ENCODE data around the gene GYG2. TPM values are rescaled to one million over a fixed set of nuclear protein-coding genes. Genes with fewer than 3 reads are reported as not detected.
"Not testable (repeated sequence)": the region's sequence is repeated elsewhere in the genome, so short reads cannot be mapped to it uniquely, and the experiment has no call there.

GYG2 gene
- total RNA-seq, 1 donor from 2014 or later: 60.8 TPM

DNA sequence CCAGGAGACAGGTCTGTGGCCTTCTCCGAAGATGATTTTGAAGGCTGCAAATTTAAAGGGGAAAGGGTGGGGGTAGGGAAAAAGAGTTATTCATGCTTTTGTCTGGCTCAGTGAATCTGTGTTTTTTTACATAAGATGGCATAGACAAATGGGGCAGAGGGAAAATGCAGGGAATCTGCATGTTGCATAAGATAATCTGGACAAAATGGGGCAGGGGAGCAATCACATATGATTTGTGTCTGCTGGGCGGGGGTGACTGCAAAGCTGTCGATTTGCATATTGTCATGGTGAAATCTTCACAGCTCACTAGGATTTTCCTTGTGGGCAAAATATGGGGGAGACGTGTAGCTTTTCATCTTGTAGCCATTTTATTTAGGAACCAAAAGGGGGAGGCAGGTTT, 29.4 kb upstream of the GYG2 start:
- Mint-ChIP-seq H3K36me3 (no peaks in the 10 kb centered on the region), H3K4me3 (no peak overlapping the region), H3K27me3 (ENCODE audit: low read depth) (no peaks in the 10 kb centered on the region), H3K27ac (peak overlapping the region; percentile 57), H3K9me3 (no peaks in the 10 kb centered on the region), H3K4me1 (peaks cover 42% of the 10 kb centered on the region)
- DNase-seq (ENCODE audit: low spot score in 2 of 2, unreplicated experiment in 2 of 2): no peak
- TF ChIP-seq, protein P1, sequence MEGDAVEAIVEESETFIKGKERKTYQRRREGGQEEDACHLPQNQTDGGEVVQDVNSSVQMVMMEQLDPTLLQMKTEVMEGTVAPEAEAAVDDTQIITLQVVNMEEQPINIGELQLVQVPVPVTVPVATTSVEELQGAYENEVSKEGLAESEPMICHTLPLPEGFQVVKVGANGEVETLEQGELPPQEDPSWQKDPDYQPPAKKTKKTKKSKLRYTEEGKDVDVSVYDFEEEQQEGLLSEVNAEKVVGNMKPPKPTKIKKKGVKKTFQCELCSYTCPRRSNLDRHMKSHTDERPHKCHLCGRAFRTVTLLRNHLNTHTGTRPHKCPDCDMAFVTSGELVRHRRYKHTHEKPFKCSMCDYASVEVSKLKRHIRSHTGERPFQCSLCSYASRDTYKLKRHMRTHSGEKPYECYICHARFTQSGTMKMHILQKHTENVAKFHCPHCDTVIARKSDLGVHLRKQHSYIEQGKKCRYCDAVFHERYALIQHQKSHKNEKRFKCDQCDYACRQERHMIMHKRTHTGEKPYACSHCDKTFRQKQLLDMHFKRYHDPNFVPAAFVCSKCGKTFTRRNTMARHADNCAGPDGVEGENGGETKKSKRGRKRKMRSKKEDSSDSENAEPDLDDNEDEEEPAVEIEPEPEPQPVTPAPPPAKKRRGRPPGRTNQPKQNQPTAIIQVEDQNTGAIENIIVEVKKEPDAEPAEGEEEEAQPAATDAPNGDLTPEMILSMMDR (IDR thresholded peaks at IDR 0.05; ENCODE audit: unreplicated experiment): no peak

DNA sequence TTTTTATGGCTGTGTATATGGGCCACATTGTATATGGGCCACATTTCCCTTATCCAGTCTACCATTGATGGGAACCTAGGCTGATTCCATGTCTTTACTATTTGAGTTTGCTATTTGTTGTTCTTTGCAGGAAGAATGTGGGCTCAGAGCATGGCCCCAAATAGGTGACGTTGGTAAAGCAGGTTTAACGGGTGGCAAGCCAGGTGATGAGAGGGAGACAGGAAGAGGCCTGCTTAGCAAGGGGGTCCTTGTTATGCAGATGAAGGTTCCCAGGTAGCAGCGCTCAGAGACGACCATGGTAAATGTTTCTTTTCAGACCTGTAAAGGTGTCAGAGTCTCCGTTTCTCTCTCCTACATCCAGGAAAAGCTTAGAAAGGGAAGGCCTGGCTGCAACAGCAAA, 28.8 kb upstream of the GYG2 start:
- H3K9me3 Mint-ChIP-seq; DNase-seq (ENCODE audit: low spot score in 2 of 2, unreplicated experiment in 2 of 2); H3K4me3 Mint-ChIP-seq; H3K27me3 Mint-ChIP-seq (ENCODE audit: low read depth); H3K36me3 Mint-ChIP-seq: not testable (repeated sequence)
- Mint-ChIP-seq H3K4me1 (peaks cover 47% of the 10 kb centered on the region), H3K27ac (peak overlapping the region; percentile 17)

DNA sequence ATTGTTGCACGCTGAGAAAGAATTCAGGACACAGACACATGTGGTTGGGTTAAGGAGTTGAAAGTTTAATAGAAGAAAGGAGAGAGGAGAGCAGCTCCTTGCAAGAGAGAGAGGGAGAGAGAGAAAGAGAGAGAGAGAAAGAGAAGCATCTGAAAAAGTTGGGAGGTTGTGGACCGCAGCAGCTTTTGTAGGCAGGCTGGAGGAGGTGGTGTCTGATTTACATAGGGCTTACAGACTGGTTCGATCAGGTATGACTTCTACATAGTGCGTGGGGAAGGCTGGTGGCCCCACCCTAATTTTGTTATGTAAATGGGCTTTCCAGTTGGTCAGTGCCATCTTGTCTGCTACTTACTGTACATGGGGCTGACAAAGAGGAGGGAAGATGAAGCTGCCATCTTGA, 27.5 kb upstream of the GYG2 start:
- no peak for DNase-seq (ENCODE audit: low spot score in 2 of 2, unreplicated experiment in 2 of 2)
- H3K27ac Mint-ChIP-seq: peak overlapping the region; percentile 7
- TF ChIP-seq, protein P1 (IDR thresholded peaks at IDR 0.05; ENCODE audit: unreplicated experiment): no peak
- no peaks in the 10 kb centered on the region for H3K9me3 Mint-ChIP-seq
- peaks cover 54% of the 10 kb centered on the region for H3K4me1 Mint-ChIP-seq
- H3K27me3 Mint-ChIP-seq (ENCODE audit: low read depth): no peaks in the 10 kb centered on the region
- no peaks in the 10 kb centered on the region for H3K36me3 Mint-ChIP-seq
- H3K4me3 Mint-ChIP-seq: no peak overlapping the region

DNA sequence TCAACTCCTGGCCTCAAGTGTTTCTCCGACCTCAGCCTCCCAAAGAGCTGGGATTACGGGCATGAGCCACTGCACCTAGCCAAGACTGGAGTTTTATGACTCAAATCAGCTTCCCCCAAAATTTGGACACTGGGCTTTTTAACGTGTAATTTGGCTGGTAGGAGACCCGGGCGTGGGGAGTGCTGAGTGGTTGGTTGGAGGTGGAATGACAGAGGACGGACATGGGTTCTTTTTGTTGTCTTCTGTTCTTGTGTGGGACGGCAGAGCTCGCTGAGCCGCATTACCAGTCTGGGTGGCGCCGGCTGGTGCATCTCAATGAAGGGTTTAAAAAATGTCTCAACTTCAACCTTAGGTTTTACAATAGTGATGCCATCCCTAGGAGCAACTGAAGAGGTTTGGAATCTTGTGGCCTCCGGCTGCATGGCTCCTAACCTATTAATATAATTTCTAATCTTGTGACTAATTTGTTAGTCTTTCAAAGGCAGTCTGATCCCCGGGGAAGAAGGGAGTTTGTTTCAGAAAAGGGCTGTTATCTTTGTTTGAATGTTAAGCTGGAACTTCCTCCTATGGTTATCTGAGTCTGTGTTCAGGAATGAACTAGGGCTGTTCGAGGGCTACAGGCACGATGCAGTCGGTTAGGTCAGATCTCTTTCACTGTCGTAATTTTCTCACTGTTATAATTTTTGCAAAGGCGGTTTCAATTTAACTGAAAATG, 26.2 kb upstream of the GYG2 start:
- not testable (repeated sequence) for H3K36me3 Mint-ChIP-seq; H3K27me3 Mint-ChIP-seq (ENCODE audit: low read depth); DNase-seq (ENCODE audit: low spot score in 2 of 2, unreplicated experiment in 2 of 2); H3K9me3 Mint-ChIP-seq
- Mint-ChIP-seq H3K27ac (peak overlapping the region; percentile 90), H3K4me1 (peaks cover 54% of the 10 kb centered on the region), H3K4me3 (peak overlapping the region; percentile 13)

DNA sequence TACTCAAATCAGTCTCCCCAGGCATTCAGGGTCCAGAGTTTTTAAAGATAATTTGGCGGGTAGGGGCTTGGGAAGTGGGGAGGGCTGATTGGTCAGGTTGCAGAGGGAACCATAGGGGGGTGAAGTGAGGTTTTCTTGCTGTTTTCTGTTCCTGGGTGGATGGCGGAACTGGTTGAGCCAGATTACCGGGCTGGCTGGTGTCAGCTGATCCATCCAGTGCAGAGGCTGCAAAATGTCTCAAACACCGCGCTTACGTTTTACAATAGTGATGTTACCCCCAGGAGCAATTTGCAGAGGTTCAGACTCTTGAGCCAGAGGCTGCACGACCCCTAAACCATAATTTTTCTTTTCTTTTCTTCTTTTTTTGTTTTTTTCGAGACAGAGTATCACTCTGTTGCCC, 25.2 kb upstream of the GYG2 start:
- Mint-ChIP-seq H3K27ac (peak overlapping the region; percentile 90), H3K4me3 (peak overlapping the region; percentile 27), H3K4me1 (peaks cover 54% of the 10 kb centered on the region)
- not testable (repeated sequence) for H3K9me3 Mint-ChIP-seq; H3K27me3 Mint-ChIP-seq (ENCODE audit: low read depth); DNase-seq (ENCODE audit: low spot score in 2 of 2, unreplicated experiment in 2 of 2); H3K36me3 Mint-ChIP-seq

DNA sequence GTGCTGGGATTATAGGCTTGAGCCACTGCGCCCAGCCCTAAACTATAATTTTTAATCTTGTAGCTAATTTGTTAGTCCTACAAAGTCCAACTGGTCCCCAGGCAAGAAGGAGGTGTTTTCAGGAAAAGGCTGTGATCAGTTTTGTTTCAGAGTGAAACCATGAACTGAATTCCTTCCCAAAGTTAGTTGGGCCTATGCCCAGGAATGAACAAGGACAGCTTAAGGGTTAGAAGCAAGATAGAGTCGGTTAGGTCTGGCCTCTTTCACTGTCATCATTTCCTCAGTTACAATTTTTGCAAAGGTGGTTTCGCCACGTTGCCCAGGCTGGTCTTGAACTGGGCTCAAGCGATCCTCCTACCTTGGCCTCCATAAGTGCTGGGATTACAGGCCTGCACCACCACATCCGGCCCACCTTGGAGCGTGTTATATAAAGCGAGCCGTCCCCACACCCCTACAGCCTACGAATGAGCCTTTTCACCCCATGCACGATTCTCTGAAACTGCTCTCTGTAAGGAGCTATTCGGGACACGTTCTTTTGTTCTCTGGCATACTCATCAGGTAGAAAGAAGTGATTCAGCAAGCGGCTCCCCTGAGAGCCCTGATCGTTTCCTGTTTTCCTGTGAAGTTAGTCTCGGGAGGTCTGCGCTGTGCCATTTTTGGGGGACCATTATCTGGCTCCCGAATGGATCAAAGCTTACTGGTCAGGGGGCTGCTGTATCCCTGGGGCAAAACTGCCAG, 24.5 kb upstream of the GYG2 start:
- H3K4me1 Mint-ChIP-seq: peaks cover 48% of the 10 kb centered on the region
- H3K9me3 Mint-ChIP-seq; H3K36me3 Mint-ChIP-seq; H3K27me3 Mint-ChIP-seq (ENCODE audit: low read depth); DNase-seq (ENCODE audit: low spot score in 2 of 2, unreplicated experiment in 2 of 2); H3K4me3 Mint-ChIP-seq: not testable (repeated sequence)
- H3K27ac Mint-ChIP-seq: peak overlapping the region; percentile 90

DNA sequence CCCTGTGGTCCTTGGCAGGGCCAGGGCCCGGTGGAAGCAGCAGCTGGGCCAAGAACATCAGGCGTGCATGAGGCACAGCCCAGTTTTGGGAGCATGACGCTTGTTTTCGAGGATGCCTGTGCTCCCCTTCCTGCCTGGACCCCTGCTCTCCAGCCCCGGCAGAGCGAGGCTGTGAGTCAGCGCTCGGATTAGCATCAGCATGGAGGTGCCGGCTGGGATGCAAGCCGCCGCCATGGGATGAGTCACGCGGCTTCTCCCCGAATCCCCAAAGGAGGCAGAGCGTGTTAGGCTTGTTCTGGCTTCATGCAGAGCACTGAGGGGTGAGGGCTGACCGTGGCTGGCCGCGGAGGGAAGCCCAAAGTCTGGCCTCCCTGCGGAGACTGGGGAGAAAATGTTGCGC, 23.9 kb upstream of the GYG2 start:
- Mint-ChIP-seq H3K27ac (peak overlapping the region; percentile 88), H3K4me1 (peaks cover 42% of the 10 kb centered on the region)
- DNase-seq (ENCODE audit: low spot score in 2 of 2, unreplicated experiment in 2 of 2); H3K27me3 Mint-ChIP-seq (ENCODE audit: low read depth); H3K4me3 Mint-ChIP-seq; H3K36me3 Mint-ChIP-seq; H3K9me3 Mint-ChIP-seq: not testable (repeated sequence)

DNA sequence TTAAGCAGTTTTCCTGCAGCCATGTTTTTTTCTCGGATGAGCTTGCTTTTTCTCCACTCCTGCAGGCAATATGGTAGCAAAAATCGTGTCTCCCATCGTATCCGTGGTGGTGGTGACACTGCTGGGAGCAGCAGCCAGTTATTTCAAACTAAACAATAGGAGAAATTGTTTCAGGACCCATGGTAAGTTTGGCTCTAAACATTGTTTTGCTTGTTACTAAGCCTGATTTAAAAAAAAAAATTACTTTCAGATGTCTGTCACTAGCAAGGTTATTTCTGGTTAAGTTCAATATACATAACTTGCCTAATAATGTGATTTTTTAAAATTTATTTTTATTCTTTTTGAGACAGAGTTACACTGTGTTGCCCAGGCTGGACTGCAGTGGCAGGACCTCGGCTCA, 17.5 kb upstream of the GYG2 start:
- H3K36me3 Mint-ChIP-seq: no peaks in the 10 kb centered on the region
- DNase-seq (ENCODE audit: low spot score in 2 of 2, unreplicated experiment in 2 of 2): no peak
- H3K9me3 Mint-ChIP-seq: peaks cover 8% of the 10 kb centered on the region

More for the DNA sequence above, 17.5 kb upstream of the GYG2 start:
- Mint-ChIP-seq H3K27me3 (ENCODE audit: low read depth) (no peaks in the 10 kb centered on the region), H3K4me3 (no peak overlapping the region), H3K4me1 (peaks cover 17% of the 10 kb centered on the region), H3K27ac (no peak overlapping the region)
- TF ChIP-seq, protein P1 (IDR thresholded peaks at IDR 0.05; ENCODE audit: unreplicated experiment): no peak
